HepG2 (cell line): ENCODE data around the gene HDAC5. TPM values are rescaled to one million over a fixed set of nuclear protein-coding genes. Genes with fewer than 3 reads are reported as not detected.

Experiments used
- FLYWCH1 ChIP-seq: sonication (generic); formaldehyde crosslinking; IDR thresholded peaks from 2 replicates; pipeline ENCODE4 v1.8.1; 2023; ENCODE audit warnings: mild to moderate bottlenecking, missing genetic modification reagents
- FOSL2 ChIP-seq: sonication (generic); formaldehyde crosslinking; IDR thresholded peaks from 2 replicates; pipeline ENCODE4 v1.4.0; 2020; ENCODE audit warnings: missing genetic modification reagents
- FOXP1 ChIP-seq, 2 experiments: fragments of 450-650 bp in 1 of 2; IDR thresholded peaks; 2 replicates each; pipeline ENCODE4 v1.6.1; 2017 to 2018; ENCODE audit warnings: antibody characterized with exemption in 1 of 2
- KDM5A ChIP-seq: fragments of 200-600 bp; sonication (generic); IDR thresholded peaks from 2 replicates; pipeline ENCODE4 v1.7.0; 2018; ENCODE audit warnings: antibody characterized with exemption, mild to moderate bottlenecking, low read length, borderline replicate concordance
- KMT2B ChIP-seq: IDR thresholded peaks from 2 replicates; pipeline ENCODE4 v1.6.1; 2016; ENCODE audit warnings: missing genetic modification reagents, missing compliant biosample characterization
- SMARCC2 ChIP-seq: fragments of 450-650 bp; IDR thresholded peaks from 2 replicates; pipeline ENCODE4 v1.6.1; 2017; ENCODE audit warnings: antibody characterized with exemption, mild to moderate bottlenecking
- ZBTB40 ChIP-seq, 2 experiments: fragments of 450-650 bp in 1 of 2; sonication (generic) in 1 of 2; formaldehyde crosslinking in 1 of 2; IDR thresholded peaks; 2 replicates each; pipeline versions ENCODE4 v1.6.1 to v1.8.0; 2016 to 2022; ENCODE audit warnings: antibody characterized with exemption in 1 of 2, mild to moderate bottlenecking in 1 of 2, missing genetic modification reagents in 1 of 2
- ZFAT ChIP-seq: sonication (generic); formaldehyde crosslinking; conservative IDR thresholded peaks from 2 replicates; pipeline ENCODE4 v1.8.1; 2023; ENCODE audit warnings: missing genetic modification reagents, inconsistent platforms
- ZMYM3 ChIP-seq: sonication (generic); formaldehyde crosslinking; IDR thresholded peaks from 2 replicates; pipeline ENCODE4 v1.5.1; 2020; ENCODE audit warnings: mild to moderate bottlenecking, missing genetic modification reagents
- ZNF225 ChIP-seq: sonication (generic); formaldehyde crosslinking; IDR thresholded peaks from 2 replicates; pipeline ENCODE4 v1.4.0; 2020; ENCODE audit warnings: mild to moderate bottlenecking, missing genetic modification reagents
- ZNF276 ChIP-seq: sonication (generic); formaldehyde crosslinking; IDR thresholded peaks from 2 replicates; pipeline ENCODE4 v1.4.0; 2020; ENCODE audit warnings: mild to moderate bottlenecking, low read depth, missing genetic modification reagents
- ZNF577 ChIP-seq: sonication (generic); formaldehyde crosslinking; IDR thresholded peaks from 2 replicates; pipeline ENCODE4 v1.4.0; 2020; ENCODE audit warnings: mild to moderate bottlenecking, low read depth, missing genetic modification reagents, borderline replicate concordance
- ZNF589 ChIP-seq: sonication (generic); formaldehyde crosslinking; conservative IDR thresholded peaks from 2 replicates; pipeline ENCODE4 v1.8.0; 2022; ENCODE audit warnings: mild to moderate bottlenecking, moderate library complexity, missing genetic modification reagents
- ZNF660 ChIP-seq: sonication (generic); formaldehyde crosslinking; IDR thresholded peaks from 2 replicates; pipeline ENCODE4 v1.5.1; 2020; ENCODE audit warnings: mild to moderate bottlenecking, low read depth, missing genetic modification reagents, borderline replicate concordance
- ZNF672 ChIP-seq: sonication (generic); formaldehyde crosslinking; IDR thresholded peaks from 2 replicates; pipeline ENCODE4 v1.8.1; 2022; ENCODE audit warnings: missing genetic modification reagents
- ZNF747 ChIP-seq: sonication (generic); formaldehyde crosslinking; IDR thresholded peaks from 2 replicates; pipeline ENCODE4 v1.8.1; 2023; ENCODE audit warnings: missing genetic modification reagents, mild to moderate bottlenecking, borderline replicate concordance
- ZNF75D ChIP-seq: sonication (generic); formaldehyde crosslinking; IDR thresholded peaks from 2 replicates; pipeline ENCODE4 v1.8.1; 2023; ENCODE audit warnings: missing genetic modification reagents, mild to moderate bottlenecking, borderline replicate concordance
- ZNF777 ChIP-seq: sonication (generic); formaldehyde crosslinking; IDR thresholded peaks from 2 replicates; pipeline ENCODE4 v1.4.0; 2020; ENCODE audit warnings: missing genetic modification reagents
- ZNF878 ChIP-seq: sonication (generic); formaldehyde crosslinking; IDR thresholded peaks from 2 replicates; pipeline ENCODE4 v1.8.1; 2023; ENCODE audit warnings: mild to moderate bottlenecking, missing genetic modification reagents, moderate library complexity
- polyA plus RNA-seq, 8 experiments: library from polyadenylated mRNA; depleted of rRNA in 3 of 8; stranded (reverse) in 7 of 8; unstranded in 1 of 8; fragments of >200 nt; fragmentation: Illumina TruSeq in 4 of 8; extraction: Trizol in 4 of 8; gene quantifications; 2 replicates each; pipeline versions ENCODE4 v1.2.1 to v1.2.3, GENCODE V29; 2011 to 2016; ENCODE audit warnings: low read depth in 4 of 8, missing spikeins in 1 of 8, mixed read lengths in 1 of 8; ENCODE audit not compliant: insufficient read depth in 1 of 8
- total RNA-seq, 5 experiments: library from RNA; depleted of rRNA; stranded (reverse); fragments of >200 nt; fragmentation: Illumina TruSeq; extraction: Trizol; gene quantifications; 2 replicates each; pipeline ENCODE4 v1.2.3, GENCODE V29; 2016; ENCODE audit warnings: low read depth in 1 of 5

The HDAC5 gene
- total and polyA plus RNA-seq, 2 of the 13 experiments (the other 11 are each of a cell fraction or from before 2014, with no cell fraction given): 46.4 to 85.4 TPM

DNA sequence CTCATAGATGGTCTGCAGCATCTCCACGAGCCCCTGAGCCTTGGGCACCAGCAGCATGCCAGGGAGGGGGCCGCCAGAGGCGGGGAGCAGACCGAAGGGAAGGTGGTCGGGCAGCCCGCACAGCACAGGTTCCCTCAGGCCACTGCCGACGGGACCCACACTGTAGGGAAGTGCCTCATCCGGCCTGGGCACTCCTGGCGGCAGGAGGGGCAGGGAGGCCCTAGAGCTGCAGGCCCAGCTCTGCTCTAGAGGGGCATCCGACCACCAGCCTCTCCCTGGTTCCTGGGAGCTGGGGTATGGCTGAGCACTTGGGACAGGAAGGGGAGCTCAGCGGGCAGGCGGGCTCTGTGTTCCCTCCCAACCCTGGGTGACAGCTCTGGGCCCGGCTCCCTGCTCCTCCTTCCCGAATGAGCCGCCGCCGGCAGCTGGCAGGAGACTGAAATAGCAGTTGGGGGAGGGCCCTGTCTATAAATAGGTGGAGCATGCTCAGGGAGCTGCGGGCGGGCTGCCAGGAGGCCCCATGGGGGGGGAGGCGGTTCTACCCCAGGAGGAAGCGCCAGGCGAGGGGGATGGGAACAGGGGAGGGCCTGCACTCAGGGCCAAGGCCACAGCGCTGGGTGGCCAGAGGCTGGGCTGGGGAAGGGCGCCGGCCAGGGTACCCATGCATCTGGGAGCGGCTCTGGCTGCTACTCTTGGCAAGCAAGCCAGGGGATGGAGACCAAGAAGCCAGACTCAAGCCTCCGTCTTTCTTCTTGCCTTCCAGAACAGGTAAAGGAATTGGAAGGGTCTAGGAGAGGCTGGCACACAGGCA is 12.4 kb downstream of the HDAC5 start (continued):
- peak; percentile 94 for TF ChIP-seq ZNF589 (CRISPR knock-in tag)
- TF ChIP-seq ZFAT (CRISPR knock-in tag): no peak
- TF ChIP-seq ZNF577 (CRISPR knock-in tag): 0 out of 2 replicates have a peak, but pooled peaks have one; percentile 39
- TF ChIP-seq KMT2B: peak; percentile 71; the same call in 1 of the 2 replicates
- 0 out of 2 replicates have a peak, but pooled peaks have one; percentile 57 for TF ChIP-seq ZNF777 (CRISPR knock-in tag)
- peak; percentile 86 for TF ChIP-seq FOSL2 (CRISPR knock-in tag)
- no peak for TF ChIP-seq FLYWCH1 (CRISPR knock-in tag)
- peak; percentile 100 for TF ChIP-seq ZNF747 (CRISPR knock-in tag)
- no peak for TF ChIP-seq FOXP1 (IDR thresholded peaks at IDR 0.05)
- peak; percentile 86 for TF ChIP-seq FOXP1 (CRISPR knock-in tag; IDR thresholded peaks at IDR 0.05)
- TF ChIP-seq SMARCC2: no peak
- no peak for TF ChIP-seq ZNF660
- no peak for TF ChIP-seq ZNF75D (CRISPR knock-in tag)
- no peak for TF ChIP-seq ZBTB40 (IDR thresholded peaks at IDR 0.05)
- peak; percentile 92; the same call in 1 of the 2 replicates for TF ChIP-seq ZBTB40 (CRISPR knock-in tag; IDR thresholded peaks at IDR 0.05)
- TF ChIP-seq ZNF276 (CRISPR knock-in tag): peak; percentile 75
- TF ChIP-seq ZNF878 (CRISPR knock-in tag): peak; percentile 98
- peak; percentile 97 for TF ChIP-seq ZMYM3 (CRISPR knock-in tag)
- peak; percentile 60; the same call in 1 of the 2 replicates for TF ChIP-seq KDM5A
- no peak for TF ChIP-seq ZNF672 (CRISPR knock-in tag)
- peak; percentile 84 for TF ChIP-seq ZNF225 (CRISPR knock-in tag)
